HepG2 (cell line): ENCODE measurements around the gene IL18R1. TPM values are rescaled to one million over a fixed set of nuclear protein-coding genes. Genes with fewer than 3 reads are reported as not detected.

Experiments used
- ATM ChIP-seq: fragments of 450-650 bp; IDR thresholded peaks from 2 replicates; pipeline ENCODE4 v1.7.1; 2017; ENCODE audit warnings: mild to moderate bottlenecking, borderline replicate concordance
- DPF2 ChIP-seq: sonication (generic); formaldehyde crosslinking; IDR thresholded peaks from 2 replicates; pipeline ENCODE4 v1.4.0; 2020; ENCODE audit warnings: mild to moderate bottlenecking, low read depth, missing genetic modification reagents, borderline replicate concordance
- HBP1 ChIP-seq: IDR thresholded peaks from 2 replicates; pipeline ENCODE4 v1.6.1; 2016; ENCODE audit warnings: low read depth, control low read depth
- KDM5A ChIP-seq: fragments of 200-600 bp; sonication (generic); IDR thresholded peaks from 2 replicates; pipeline ENCODE4 v1.7.0; 2018; ENCODE audit warnings: antibody characterized with exemption, mild to moderate bottlenecking, low read length, borderline replicate concordance
- KMT2B ChIP-seq: IDR thresholded peaks from 2 replicates; pipeline ENCODE4 v1.6.1; 2016; ENCODE audit warnings: missing genetic modification reagents, missing compliant biosample characterization
- RFX1 ChIP-seq: fragments of 450-650 bp; IDR thresholded peaks from 2 replicates; pipeline ENCODE4 v1.6.1; 2017
- SAFB2 ChIP-seq: sonication (generic); formaldehyde crosslinking; IDR thresholded peaks from 2 replicates; pipeline ENCODE4 v1.5.1; 2020; ENCODE audit warnings: missing genetic modification reagents, low read depth, mild to moderate bottlenecking, borderline replicate concordance
- SIN3B ChIP-seq: fragments of 150-350 bp; IDR thresholded peaks from 2 replicates; pipeline ENCODE4 v1.6.1; 2014; ENCODE audit warnings: low read length
- SKIL ChIP-seq: sonication (generic); formaldehyde crosslinking; IDR thresholded peaks from 2 replicates; pipeline ENCODE4 v1.8.0; 2022; ENCODE audit warnings: missing genetic modification reagents, mild to moderate bottlenecking, moderate library complexity, borderline replicate concordance
- SP2 ChIP-seq: sonication (generic); formaldehyde crosslinking; IDR thresholded peaks from 2 replicates; pipeline ENCODE4 v1.5.1; 2020; ENCODE audit warnings: mild to moderate bottlenecking, missing genetic modification reagents
- ZBTB1 ChIP-seq: sonication (generic); formaldehyde crosslinking; IDR thresholded peaks from 2 replicates; pipeline ENCODE4 v1.4.0; 2020; ENCODE audit warnings: missing genetic modification reagents, borderline replicate concordance
- ZNF34 ChIP-seq: sonication (generic); formaldehyde crosslinking; IDR thresholded peaks from 2 replicates; pipeline ENCODE4 v1.4.0; 2020; ENCODE audit warnings: mild to moderate bottlenecking, missing genetic modification reagents, borderline replicate concordance
- ZNF83 ChIP-seq: sonication (generic); formaldehyde crosslinking; IDR thresholded peaks from 2 replicates; pipeline ENCODE4 v1.4.0; 2020; ENCODE audit warnings: missing genetic modification reagents, mild to moderate bottlenecking, borderline replicate concordance
- polyA plus RNA-seq, 8 experiments: library from polyadenylated mRNA; depleted of rRNA in 3 of 8; stranded (reverse) in 7 of 8; unstranded in 1 of 8; fragments of >200 nt; fragmentation: Illumina TruSeq in 4 of 8; extraction: Trizol in 4 of 8; gene quantifications; 2 replicates each; pipeline versions ENCODE4 v1.2.1 to v1.2.3, GENCODE V29; 2011 to 2016; ENCODE audit warnings: low read depth in 4 of 8, missing spikeins in 1 of 8, mixed read lengths in 1 of 8; ENCODE audit not compliant: insufficient read depth in 1 of 8
- total RNA-seq, 5 experiments: library from RNA; depleted of rRNA; stranded (reverse); fragments of >200 nt; fragmentation: Illumina TruSeq; extraction: Trizol; gene quantifications; 2 replicates each; pipeline ENCODE4 v1.2.3, GENCODE V29; 2016; ENCODE audit warnings: low read depth in 1 of 5
- TF ChIP-seq, protein P1 (sequence below): fragments of 450-650 bp; IDR thresholded peaks from 2 replicates; pipeline ENCODE4 v1.6.1; 2017; ENCODE audit warnings: mild to moderate bottlenecking
- TF ChIP-seq, protein P2 (sequence below), 2 experiments: sonication (generic) in 1 of 2; formaldehyde crosslinking in 1 of 2; IDR thresholded peaks; 2 replicates each; pipeline versions ENCODE4 v1.5.1 to v1.6.1; 2011 to 2020; ENCODE audit warnings: borderline replicate concordance in 1 of 2, low read depth in 1 of 2, low read length in 1 of 2, mild to moderate bottlenecking in 1 of 2, missing genetic modification reagents in 1 of 2, moderate library complexity in 1 of 2

IL18R1 gene
- total and polyA plus RNA-seq, 2 of the 13 experiments (the other 11 are each of a cell fraction or from before 2014, with no cell fraction given) = 0.01 to 0.04 TPM

DNA sequence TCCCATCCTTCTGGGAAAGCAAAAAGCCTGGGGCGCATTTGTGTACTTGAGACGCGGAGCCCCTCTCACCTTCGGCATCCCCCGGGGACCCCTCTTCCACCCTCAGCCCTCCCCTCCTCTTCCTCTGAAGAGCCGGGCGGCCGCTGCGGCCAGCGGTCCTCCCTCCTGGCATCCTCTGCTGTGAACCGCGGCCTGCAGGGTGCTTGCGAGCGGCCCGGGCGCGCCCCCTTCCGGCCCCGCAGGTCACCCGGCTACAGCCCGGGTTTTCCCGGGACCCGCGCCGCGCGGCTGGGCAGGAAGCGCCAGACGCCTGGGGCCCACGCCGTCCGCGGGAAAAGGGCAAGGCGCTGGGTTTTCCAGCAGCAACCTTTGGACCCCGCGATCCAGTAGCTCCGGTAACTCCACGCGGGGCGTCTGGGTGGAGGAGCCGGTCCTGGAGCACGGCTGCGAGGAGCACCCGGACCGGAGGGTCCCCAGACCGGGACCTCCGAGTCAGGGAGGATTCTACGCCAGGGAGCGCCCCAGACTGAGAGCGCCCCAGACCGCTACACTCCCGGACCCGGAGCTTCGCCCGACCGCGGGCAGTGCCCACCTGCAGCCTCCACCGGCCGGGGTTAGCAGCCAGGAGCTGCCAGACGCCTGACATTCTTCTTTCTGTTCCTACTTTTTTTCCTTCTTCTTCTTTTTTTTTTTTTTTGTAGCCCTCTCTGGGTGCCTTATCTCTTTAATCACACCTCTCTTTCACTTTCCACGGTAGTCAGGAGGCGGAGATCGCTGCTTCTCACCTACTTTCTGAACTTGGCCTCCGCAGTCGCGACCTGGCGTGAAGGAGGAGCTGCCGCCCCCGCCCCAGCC lies at the start of gene IL18R1 (continued):
- TF ChIP-seq, protein P1, sequence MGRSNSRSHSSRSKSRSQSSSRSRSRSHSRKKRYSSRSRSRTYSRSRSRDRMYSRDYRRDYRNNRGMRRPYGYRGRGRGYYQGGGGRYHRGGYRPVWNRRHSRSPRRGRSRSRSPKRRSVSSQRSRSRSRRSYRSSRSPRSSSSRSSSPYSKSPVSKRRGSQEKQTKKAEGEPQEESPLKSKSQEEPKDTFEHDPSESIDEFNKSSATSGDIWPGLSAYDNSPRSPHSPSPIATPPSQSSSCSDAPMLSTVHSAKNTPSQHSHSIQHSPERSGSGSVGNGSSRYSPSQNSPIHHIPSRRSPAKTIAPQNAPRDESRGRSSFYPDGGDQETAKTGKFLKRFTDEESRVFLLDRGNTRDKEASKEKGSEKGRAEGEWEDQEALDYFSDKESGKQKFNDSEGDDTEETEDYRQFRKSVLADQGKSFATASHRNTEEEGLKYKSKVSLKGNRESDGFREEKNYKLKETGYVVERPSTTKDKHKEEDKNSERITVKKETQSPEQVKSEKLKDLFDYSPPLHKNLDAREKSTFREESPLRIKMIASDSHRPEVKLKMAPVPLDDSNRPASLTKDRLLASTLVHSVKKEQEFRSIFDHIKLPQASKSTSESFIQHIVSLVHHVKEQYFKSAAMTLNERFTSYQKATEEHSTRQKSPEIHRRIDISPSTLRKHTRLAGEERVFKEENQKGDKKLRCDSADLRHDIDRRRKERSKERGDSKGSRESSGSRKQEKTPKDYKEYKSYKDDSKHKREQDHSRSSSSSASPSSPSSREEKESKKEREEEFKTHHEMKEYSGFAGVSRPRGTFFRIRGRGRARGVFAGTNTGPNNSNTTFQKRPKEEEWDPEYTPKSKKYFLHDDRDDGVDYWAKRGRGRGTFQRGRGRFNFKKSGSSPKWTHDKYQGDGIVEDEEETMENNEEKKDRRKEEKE = no peak
- TF ChIP-seq SIN3B (no peak), ZNF34 (no peak), SKIL (no peak), SP2 (no peak), ATM (no peak), ZNF83 (CRISPR knock-in tag) (no peak), SAFB2 (CRISPR knock-in tag) (no peak; the same call in 1 of the 2 replicates), RFX1 (no peak), ZBTB1 (CRISPR knock-in tag) (no peak), KMT2B (CRISPR knock-in tag) (no peak; the same call in 1 of the 2 replicates), HBP1 (CRISPR knock-in tag) (no peak), KDM5A (no peak), DPF2 (no peak)
- TF ChIP-seq, protein P2, sequence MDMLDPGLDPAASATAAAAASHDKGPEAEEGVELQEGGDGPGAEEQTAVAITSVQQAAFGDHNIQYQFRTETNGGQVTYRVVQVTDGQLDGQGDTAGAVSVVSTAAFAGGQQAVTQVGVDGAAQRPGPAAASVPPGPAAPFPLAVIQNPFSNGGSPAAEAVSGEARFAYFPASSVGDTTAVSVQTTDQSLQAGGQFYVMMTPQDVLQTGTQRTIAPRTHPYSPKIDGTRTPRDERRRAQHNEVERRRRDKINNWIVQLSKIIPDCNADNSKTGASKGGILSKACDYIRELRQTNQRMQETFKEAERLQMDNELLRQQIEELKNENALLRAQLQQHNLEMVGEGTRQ (IDR thresholded peaks at IDR 0.05; ENCODE audit: low read depth, low read length) = no peak
- TF ChIP-seq, protein P2 (CRISPR knock-in tag; IDR thresholded peaks at IDR 0.05; ENCODE audit: borderline replicate concordance) = no peak
